Lower leg skin (tissue), 4 donors: ENCODE measurements around the gene SECISBP2L. TPM values are rescaled to one million over a fixed set of nuclear protein-coding genes. Genes with fewer than 3 reads are reported as not detected.

Source experiments
- DNase-seq, 2 donors: peaks; one replicate each; pipeline ENCODE4 v3.0.0-alpha.2; 2019; ENCODE audit warnings: low spot score in 2 of 2
- H3K4me3 ChIP-seq: fragments of 200-600 bp; sonication (generic); 2 replicates; pipeline ENCODE4 v1.5.1; 2017; ENCODE audit warnings: mild to moderate bottlenecking, low read depth; ENCODE audit not compliant: poor library complexity, severe bottlenecking
- CTCF ChIP-seq, 3 donors: fragments of 450-650 bp; IDR thresholded peaks; one replicate each; pipeline ENCODE4 v1.5.1; 2016; ENCODE audit warnings: antibody characterized with exemption in 3 of 3, mild to moderate bottlenecking in 3 of 3, moderate library complexity in 2 of 3
- POLR2A ChIP-seq, 2 donors: fragments of 450-650 bp; IDR thresholded peaks; one replicate each; pipeline ENCODE4 v1.6.1; 2016 to 2017; ENCODE audit warnings: antibody characterized with exemption in 2 of 2, mild to moderate bottlenecking in 1 of 2, moderate library complexity in 1 of 2
- WGBS, 2 donors: methylation state at CpG; one replicate each; pipeline ENCODE4 v1.1.5; 2018; 5-methylcytosine and 5-hydroxymethylcytosine counted together
- intact Hi-C: fragments of 100-400 bp; cut with DNase I; formaldehyde crosslinking; loops from one replicate; pipeline ENCODE4 v1.15.0; 2023; ENCODE audit warnings: low total_unique reads
- total RNA-seq, 4 donors: library from RNA; depleted of rRNA; stranded (reverse); fragments of >200 nt; gene quantifications; one replicate each; pipeline ENCODE4 v1.1.0, GENCODE V29; 2016

Gene SECISBP2L
- total RNA-seq, 4 donors from 2014 or later: 26.7 to 37.3 (median 30.7) TPM

- intact Hi-C loops: no loop called here
Observed at GRCh38 chr15:49032601-49033145, 13.6 kb downstream of the SECISBP2L start.

GRCh38 chr15:49031804-49032203 lies 14.4 kb downstream of the SECISBP2L start:
- intact Hi-C loops: no loop called here
- DNase-seq: no peak
- TF ChIP-seq POLR2A (IDR thresholded peaks at IDR 0.05) (no peak), CTCF (IDR thresholded peaks at IDR 0.05) (no peak)
- H3K4me3 ChIP-seq: no peak overlapping the region
- WGBS, 2 donors: 89 to 92% methylated on average over 2 of the region's 2 CpGs

More at GRCh38 chr15:49032601-49033145, 13.6 kb downstream of the SECISBP2L start:
- no peak for DNase-seq
- TF ChIP-seq POLR2A (IDR thresholded peaks at IDR 0.05): no peak
- TF ChIP-seq CTCF (IDR thresholded peaks at IDR 0.05): no peak
- H3K4me3 ChIP-seq: no peak overlapping the region
- WGBS, 2 donors: 89 to 90% methylated on average over 5 of the region's 5 CpGs

GRCh38 chr15:49026700-49027099 lies 19.5 kb downstream of the SECISBP2L start:
- TF ChIP-seq CTCF (IDR thresholded peaks at IDR 0.05) (no peak), POLR2A (IDR thresholded peaks at IDR 0.05) (no peak)
- intact Hi-C loops: no loop called here
- WGBS, 2 donors: 72 to 77% methylated on average over 1 of the region's 1 CpG
- no peak overlapping the region for H3K4me3 ChIP-seq
- no peak for DNase-seq

DNA sequence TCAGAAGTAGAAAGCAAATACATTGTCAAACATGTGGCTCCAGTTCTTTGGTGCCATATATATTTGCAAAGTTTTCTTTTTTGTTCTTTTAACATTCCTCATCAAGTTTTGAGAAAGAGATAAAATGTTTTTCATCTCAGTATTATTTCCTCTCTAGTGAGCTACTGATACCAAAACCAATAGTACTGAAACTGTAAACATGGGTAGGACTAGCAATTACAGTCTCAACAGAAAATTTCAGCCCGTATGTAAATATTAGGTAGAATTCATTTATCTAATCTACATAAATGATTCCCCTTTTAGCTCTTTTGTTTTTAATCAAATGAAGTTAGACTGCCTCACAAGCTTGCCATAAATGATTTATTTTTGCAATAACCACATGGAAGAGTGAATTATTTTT lies 21.4 kb downstream of the SECISBP2L start:
- no peak for TF ChIP-seq CTCF (IDR thresholded peaks at IDR 0.05)
- TF ChIP-seq POLR2A (IDR thresholded peaks at IDR 0.05): no peak
- intact Hi-C loops: no loop called here
- WGBS, 2 donors: 89 to 90% methylated on average over 1 of the region's 1 CpG
- DNase-seq: no peak
- H3K4me3 ChIP-seq: no peak overlapping the region

GRCh38 chr15:49023354-49023753 lies 22.9 kb downstream of the SECISBP2L start:
- DNase-seq: no peak
- intact Hi-C loops: no loop called here
- 81 to 87% methylated on average over 3 of the region's 3 CpGs for WGBS, 2 donors
- TF ChIP-seq CTCF (IDR thresholded peaks at IDR 0.05) (no peak), POLR2A (IDR thresholded peaks at IDR 0.05) (no peak)
- no peak overlapping the region for H3K4me3 ChIP-seq

GRCh38 chr15:49015896-49016295 lies 30.4 kb downstream of the SECISBP2L start:
- TF ChIP-seq POLR2A (IDR thresholded peaks at IDR 0.05) (no peak), CTCF (IDR thresholded peaks at IDR 0.05) (no peak)
- no peak overlapping the region for H3K4me3 ChIP-seq
- DNase-seq: no peak
- WGBS, 2 donors: 67 to 71% methylated on average over 2 of the region's 2 CpGs
- intact Hi-C loops: no loop called here
